HUDEP-2 (cell line): ENCODE measurements around the gene GNE.
"Not testable (repeated sequence)": the region's sequence is repeated elsewhere in the genome, so short reads cannot be mapped to it uniquely, and the experiment has no call there.

ENCODE experiments used
- DNase-seq, 76 experiments: peaks; one replicate each; lab custom pipeline; 2025; ENCODE audit not compliant: unreplicated experiment in 76 of 76; lab: John Stamatoyannopoulos, UW

GNE gene

DNA sequence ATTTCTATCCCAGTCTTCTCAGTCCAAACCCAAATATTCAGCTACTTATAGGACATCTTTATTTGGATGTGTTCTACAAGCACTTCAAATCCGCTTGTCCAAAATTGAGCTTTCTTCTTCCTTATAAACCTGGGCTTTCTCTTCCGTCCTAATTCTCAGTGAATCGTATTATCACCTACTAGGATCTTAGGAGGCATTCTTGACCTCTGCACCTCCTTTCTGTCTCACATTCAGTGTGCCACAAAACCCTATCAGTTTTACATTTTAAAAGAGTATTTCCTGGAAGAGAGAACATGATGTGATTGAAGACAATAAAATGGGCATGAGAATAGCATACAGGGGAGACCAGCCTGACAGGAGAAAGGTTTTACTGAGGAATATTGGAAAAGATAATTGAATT is 16.8 kb upstream of the GNE start:
- no peak for DNase-seq

DNA sequence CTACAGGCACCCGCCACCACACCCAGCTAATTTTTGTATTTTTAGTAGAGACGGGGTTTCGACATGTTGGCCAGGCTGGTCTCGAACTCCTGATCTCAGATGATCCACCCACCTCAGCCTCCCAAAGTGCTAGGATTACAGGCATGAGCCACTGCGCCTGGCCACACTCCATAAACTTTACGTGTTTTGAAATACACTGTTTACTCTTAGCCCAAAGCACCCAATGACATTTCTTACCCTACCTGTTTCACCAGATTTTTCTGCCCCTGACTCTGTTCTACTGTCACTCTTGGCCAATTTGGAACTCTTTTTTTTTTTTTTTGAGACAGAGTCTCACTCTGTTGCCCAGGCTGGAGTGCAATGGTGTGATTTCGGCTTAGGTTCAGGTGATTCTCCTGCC is 15.1 kb upstream of the GNE start:
- not testable (repeated sequence) for DNase-seq

DNA sequence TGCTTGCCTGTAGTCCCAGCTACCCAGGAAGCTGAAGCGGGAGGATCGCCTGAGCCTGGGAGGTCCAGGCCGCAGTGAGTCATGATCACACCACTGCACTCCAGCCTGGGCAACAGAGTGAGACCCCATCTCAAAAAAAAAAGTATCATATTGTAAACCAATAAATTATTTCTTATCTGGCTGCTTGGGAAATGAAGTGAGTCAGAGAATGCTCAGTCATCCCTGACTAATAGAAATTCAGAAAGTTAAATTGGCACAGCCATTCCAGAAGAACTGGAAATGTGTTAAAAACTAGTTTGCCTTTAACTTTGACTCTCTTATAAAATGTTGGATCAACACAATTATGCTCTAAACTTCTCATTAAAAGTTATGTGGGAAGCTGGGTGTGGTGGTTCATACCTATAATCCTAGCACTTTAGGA is 9.8 kb upstream of the GNE start:
- no peak for DNase-seq

DNA sequence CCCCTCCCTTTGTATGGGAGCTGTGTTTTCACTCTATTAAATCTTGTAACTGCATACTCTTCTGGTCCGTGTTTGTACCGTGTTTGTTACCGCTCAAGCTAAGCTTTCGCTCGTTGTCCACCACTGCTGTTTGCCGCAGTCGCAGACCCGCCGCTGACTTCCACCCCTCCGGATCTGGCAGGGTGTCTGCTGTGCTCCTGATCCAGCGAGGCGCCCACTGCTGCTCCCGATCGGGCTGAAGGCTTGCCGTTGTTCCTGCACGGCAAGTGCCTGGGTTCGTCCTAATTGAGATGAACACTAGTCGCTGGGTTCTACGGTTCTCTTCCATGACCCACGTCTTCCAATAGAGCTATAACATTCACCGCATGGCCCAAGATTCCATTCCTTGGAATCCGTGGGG is 6.6 kb upstream of the GNE start:
- DNase-seq = no peak

- no peak for DNase-seq
Observed at GRCh38 chr9:36263683-36264082, 5.4 kb upstream of the GNE start.

DNA sequence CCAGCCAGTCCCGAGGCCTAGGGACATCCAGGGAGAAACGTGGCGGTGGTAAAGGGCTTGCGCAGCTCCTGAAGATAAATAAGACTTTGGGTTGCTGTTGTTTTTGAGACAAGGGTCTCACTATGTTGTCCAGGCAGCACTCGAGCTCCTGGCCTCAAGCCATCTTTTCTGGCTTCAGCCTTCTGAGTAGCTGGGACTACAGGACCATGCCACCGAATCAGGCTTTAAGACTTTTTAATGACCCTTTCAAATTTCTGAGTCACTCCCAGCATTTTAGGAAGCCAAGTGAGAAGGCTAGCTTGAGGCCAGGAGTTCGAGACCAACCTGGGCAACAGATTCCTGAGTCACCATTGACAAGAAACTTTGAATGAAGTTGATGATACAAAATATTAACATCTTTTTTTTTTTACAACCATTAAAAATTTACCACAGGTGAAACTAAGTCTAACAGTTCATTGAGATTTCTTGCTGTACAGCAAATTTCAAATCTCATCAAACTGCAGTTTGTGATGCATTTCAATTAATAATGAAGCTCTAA is 817 bp upstream of the GNE start:
- peak in 4 of 76 experiments; percentile 3 to 42 (median 36) for DNase-seq

DNA sequence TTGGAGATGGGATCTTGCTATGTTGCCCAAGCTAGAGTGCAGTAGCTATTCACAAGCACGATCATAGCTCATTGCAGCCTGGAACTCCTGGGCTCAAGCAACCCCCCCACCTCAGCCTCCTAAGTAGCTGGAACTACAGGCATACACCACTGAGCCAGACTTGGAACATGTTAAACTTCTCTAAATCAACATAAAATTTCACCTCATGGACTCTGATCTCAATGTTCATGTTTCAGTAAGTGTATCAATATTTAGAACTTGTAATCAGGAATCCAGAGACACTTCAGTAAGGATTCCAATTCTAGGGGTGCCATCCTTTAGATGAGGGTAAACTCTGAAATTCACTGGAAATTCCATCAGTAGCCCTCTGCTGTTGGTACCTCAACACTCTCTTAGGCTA is 6.8 kb downstream of the GNE start:
- DNase-seq = no peak

- DNase-seq = no peak
Observed at GRCh38 chr9:36250079-36250478, 8.2 kb downstream of the GNE start.

GRCh38 chr9:36249189-36249588 is 9.1 kb downstream of the GNE start:
- DNase-seq = no peak

DNA sequence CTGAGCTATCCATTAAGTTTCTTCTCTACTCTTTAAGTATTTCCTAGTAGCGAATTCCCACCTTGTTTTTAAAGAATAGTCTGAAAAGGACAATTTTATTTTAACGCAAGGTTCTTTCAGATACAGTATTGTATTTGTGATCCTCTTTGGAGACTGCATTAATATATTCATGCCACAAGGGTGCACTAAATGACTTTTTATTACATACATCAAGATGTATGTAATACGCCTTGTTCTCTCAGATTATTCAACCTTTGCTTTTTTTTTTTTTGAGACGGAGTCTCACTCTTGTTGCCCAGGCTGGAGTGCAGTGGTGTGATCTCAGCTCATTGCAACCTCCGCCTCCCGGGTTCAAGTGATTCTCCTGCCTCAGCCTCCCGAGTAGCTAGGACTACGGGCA is 10.2 kb downstream of the GNE start:
- DNase-seq = peak in 10 of 76 experiments; percentile 3 to 38 (median 16)

GRCh38 chr9:36247356-36247755 is 10.9 kb downstream of the GNE start:
- no peak for DNase-seq

DNA sequence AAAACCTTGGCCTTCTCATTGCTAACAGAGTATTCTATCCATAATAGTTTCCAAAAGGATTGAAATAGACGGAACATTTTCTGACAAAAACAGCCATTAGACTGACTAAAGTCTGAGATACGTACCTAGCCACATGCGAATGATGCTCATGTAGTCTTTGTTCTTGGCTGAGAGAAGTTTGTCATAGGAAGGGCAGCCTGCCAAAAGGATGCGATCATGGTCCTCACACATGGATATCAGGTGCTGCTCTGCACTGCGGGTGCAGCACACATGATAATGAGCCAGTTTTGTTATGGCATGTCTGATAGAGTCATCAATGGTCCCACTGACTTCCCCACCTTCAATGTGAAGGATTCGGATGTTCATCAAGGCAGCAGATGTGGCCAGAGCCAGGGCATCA is 12.3 kb downstream of the GNE start:
- DNase-seq = no peak

DNA sequence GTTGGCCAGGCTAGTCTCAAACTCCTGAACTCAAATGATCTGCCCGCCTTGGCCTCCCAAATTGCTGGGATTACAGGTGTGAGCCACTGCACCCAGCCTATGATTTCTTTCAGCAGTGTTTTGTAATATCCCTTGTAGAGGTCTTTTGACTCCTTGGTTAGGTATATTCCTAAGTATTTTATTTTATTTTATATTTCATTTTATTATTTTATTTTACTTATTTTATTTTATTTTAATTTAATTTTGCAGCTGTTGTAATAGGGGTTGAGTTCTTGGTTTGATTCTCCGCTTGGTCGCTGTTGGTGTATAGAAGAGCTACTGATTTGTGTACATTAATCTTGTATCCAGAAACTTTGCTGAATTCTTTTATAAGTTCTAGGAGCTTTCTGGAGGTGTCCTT is 18.6 kb downstream of the GNE start:
- not testable (repeated sequence) for DNase-seq

- DNase-seq = not testable (repeated sequence)
Observed at GRCh38 chr9:36239205-36239604, 19.0 kb downstream of the GNE start.

GRCh38 chr9:36237230-36237629 is 21.0 kb downstream of the GNE start:
- DNase-seq = no peak

DNA sequence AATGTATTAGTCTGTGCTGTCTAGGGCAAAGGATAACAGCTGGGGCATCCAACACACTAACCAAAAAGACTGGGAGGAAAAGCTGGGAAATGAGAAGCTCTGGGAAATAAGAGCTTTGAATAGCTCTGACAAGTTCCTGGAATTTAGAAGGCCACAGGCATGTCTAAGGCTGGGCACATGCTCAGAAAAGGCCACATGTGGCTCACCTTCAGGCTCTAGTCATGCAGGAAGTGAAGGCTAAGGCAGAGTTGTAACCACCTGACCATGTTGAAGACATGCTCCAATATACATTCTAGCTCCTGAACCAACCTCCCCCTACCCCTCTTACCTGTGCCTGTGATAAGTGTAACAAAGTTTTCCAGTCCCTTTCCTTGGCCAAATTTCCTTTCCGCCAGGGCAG is 35.8 kb downstream of the GNE start:
- no peak for DNase-seq

DNA sequence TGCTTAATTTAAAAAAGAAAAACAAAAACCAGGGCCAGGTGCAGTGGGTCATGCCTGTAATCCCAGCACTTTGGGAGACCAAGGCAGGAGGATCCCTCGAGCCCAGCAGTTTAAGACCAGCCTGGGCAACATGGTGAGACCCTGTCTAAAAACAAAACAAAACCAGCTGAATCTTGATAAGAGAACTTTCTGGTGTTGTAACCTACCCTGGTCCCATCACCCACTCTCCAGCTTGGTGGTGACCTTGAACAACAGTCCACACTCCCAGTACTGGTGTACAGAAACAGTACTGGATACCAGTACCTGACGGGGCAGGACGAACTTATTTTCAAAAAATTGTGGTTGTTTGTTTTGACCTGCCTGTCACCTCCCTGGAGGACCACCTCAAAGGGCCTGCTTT is 36.6 kb downstream of the GNE start:
- no peak for DNase-seq

DNA sequence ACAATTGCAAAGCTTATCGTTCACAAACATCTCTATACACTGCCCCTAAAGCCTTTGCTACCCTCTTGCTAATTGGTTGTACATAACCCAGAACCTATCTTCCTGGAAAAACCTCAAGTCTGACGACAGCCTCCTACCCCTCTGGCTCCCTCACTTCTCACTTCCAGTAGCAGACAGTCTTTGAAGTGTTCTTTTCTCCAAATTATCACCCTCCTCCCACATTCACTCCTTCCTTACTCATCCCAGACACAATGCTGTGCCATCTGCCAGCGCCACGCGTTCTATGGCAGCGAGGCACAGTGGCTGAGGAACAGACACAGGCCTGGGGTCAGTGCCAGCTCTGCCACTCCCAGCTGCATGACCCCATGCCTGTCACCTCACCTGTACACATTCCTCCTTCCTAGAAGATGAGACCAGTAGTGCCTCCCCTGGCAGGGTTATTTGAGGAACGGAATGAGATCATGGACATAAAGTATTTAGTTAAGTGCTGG is 39.8 kb downstream of the GNE start:
- DNase-seq = peak in 3 of 76 experiments; percentile 4 to 31 (median 19)

- DNase-seq = no peak
Observed at GRCh38 chr9:36218011-36218410, 40.2 kb downstream of the GNE start.

- DNase-seq = no peak
Observed at GRCh38 chr9:36217256-36217968, 40.8 kb downstream of the GNE start.

DNA sequence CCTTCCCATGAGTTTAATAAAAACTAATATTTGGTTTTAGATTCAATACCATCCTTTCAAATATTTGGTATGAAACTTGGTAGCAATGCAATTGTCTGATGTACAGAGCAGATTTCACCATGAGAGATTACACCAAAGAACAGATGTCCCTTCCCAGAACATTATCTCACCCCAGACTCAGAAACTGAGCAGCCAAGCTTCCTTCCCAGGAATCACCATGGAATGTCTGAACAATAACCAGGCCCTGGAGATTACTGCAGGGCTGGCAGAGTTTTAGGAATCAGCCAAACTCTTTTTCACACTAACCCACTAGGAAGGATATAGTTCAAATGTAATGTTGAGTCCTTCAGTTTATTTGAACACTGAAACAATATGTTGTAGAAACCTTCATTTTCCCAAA is 43.7 kb downstream of the GNE start:
- no peak for DNase-seq

- no peak for DNase-seq
Observed at GRCh38 chr9:36213989-36214388, 44.3 kb downstream of the GNE start.

GRCh38 chr9:36213387-36213786 is 44.9 kb downstream of the GNE start:
- DNase-seq = no peak
